Kidney epithelial cell (primary cell): Measurements from ENCODE around the gene CIB1. TPM values are rescaled to one million over a fixed set of nuclear protein-coding genes. Genes with fewer than 3 reads are reported as not detected.

Experiments
- DNase-seq: peaks from one replicate; pipeline ENCODE4 v3.0.0-alpha.2; 2010; ENCODE audit warnings: low read depth
- H3K27me3 ChIP-seq: 2 replicates; pipeline ENCODE4 v1.6.0; 2011; ENCODE audit warnings: low read length; ENCODE audit not compliant: control insufficient read depth, insufficient read depth
- H3K36me3 ChIP-seq: 2 replicates; pipeline ENCODE4 v1.5.1; 2011; ENCODE audit warnings: low read length; ENCODE audit not compliant: control insufficient read depth, insufficient read depth
- H3K4me3 ChIP-seq: 2 replicates; pipeline ENCODE4 v1.5.1; 2011; ENCODE audit warnings: low read depth, mild to moderate bottlenecking, control low read depth, low read length
- total RNA-seq: library from RNA; depleted of rRNA; stranded (reverse); fragments of >200 nt; gene quantifications from 2 replicates; pipeline ENCODE4 v1.2.3, GENCODE V29; 2015
- TF ChIP-seq, protein P1 (sequence below): IDR thresholded peaks from 2 replicates; pipeline ENCODE4 v1.5.1; 2011; ENCODE audit warnings: mild to moderate bottlenecking, moderate library complexity, low read length, control low read depth, inconsistent platforms; ENCODE audit not compliant: insufficient read depth, poor library complexity, severe bottlenecking

The CIB1 gene
- total RNA-seq, 1 donor from 2014 or later: 33.6 TPM

GRCh38 chr15:90184786-90185704 lies 48.7 kb downstream of the CIB1 start:
- TF ChIP-seq, protein P1, sequence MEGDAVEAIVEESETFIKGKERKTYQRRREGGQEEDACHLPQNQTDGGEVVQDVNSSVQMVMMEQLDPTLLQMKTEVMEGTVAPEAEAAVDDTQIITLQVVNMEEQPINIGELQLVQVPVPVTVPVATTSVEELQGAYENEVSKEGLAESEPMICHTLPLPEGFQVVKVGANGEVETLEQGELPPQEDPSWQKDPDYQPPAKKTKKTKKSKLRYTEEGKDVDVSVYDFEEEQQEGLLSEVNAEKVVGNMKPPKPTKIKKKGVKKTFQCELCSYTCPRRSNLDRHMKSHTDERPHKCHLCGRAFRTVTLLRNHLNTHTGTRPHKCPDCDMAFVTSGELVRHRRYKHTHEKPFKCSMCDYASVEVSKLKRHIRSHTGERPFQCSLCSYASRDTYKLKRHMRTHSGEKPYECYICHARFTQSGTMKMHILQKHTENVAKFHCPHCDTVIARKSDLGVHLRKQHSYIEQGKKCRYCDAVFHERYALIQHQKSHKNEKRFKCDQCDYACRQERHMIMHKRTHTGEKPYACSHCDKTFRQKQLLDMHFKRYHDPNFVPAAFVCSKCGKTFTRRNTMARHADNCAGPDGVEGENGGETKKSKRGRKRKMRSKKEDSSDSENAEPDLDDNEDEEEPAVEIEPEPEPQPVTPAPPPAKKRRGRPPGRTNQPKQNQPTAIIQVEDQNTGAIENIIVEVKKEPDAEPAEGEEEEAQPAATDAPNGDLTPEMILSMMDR: peak; percentile 0
- no peak for DNase-seq
- H3K27me3 ChIP-seq: no peaks in the 10 kb centered on the region
- peak overlapping the region; percentile 74 for H3K4me3 ChIP-seq
- no peaks in the 10 kb centered on the region for H3K36me3 ChIP-seq

GRCh38 chr15:90184119-90184785 lies 49.5 kb downstream of the CIB1 start:
- H3K27me3 ChIP-seq: no peaks in the 10 kb centered on the region
- peak; percentile 63 for DNase-seq
- H3K36me3 ChIP-seq: no peaks in the 10 kb centered on the region
- TF ChIP-seq, protein P1: peak; percentile 5
- peak overlapping the region; percentile 74 for H3K4me3 ChIP-seq

DNA sequence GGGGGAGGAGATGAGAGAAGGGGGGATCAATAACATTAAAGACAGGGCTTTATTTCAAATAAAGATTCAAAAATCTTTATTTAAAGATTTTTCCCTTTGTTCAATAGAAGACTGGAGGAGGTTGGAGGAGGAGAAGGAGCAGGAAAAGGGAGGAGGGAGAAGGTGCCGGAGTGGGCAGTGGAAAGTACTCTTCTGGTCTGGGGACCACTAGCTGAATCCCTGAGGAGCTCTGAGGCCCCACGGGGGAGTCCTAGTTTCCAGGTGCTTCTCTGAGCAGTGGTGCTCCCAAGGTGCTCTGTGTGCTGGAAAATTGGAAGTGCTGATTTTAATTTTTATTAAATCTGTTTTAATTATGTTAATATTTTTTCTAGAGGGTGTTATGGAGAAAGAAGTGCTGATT lies 52.0 kb downstream of the CIB1 start:
- Histone ChIP-seq H3K4me3 (no peak overlapping the region), H3K27me3 (no peaks in the 10 kb centered on the region), H3K36me3 (no peaks in the 10 kb centered on the region)
- TF ChIP-seq, protein P1: no peak
- no peak for DNase-seq

Other genes starting within 250 kb of the CIB1 start
- 25.4 and 26.8 TPM in 2 replicates for gene ZNF710, start 232.6 kb downstream of the CIB1 start, total RNA-seq
- gene IDH2, start 131.5 kb downstream of the CIB1 start, total RNA-seq: 79.1 and 92.7 TPM in 2 replicates
- gene SEMA4B, start 32.6 kb downstream of the CIB1 start, total RNA-seq: 44.2 and 51.2 TPM in 2 replicates
- gene GDPGP1, start 268 bp upstream of the CIB1 start, total RNA-seq: 8.1 and 11.0 TPM in 2 replicates
- 0.41 TPM in 1 of 2 replicates, not detected in the other for gene TTLL13, start 15.6 kb upstream of the CIB1 start, total RNA-seq
- gene NGRN, start 31.7 kb upstream of the CIB1 start, total RNA-seq: 124 and 139 TPM in 2 replicates
- gene ZNF774, start 118.3 kb upstream of the CIB1 start, total RNA-seq: 2.0 and 4.0 TPM in 2 replicates
- 197 and 205 TPM in 2 replicates for gene IQGAP1, start 154.3 kb upstream of the CIB1 start, total RNA-seq